ENCODE data around the gene FASTKD2. TPM values are rescaled to one million over a fixed set of nuclear protein-coding genes. Genes with fewer than 3 reads are reported as not detected.

The FASTKD2 gene
- total and polyA plus RNA-seq, 2 experiments from 2014 or later = 17.7 to 34.4 TPM

GRCh38 chr2:206836722-206837121 lies 71.3 kb downstream of the FASTKD2 start:
- H3K79me2 ChIP-seq = no peaks in the 10 kb centered on the region
- no peaks in the 10 kb centered on the region for H3K27me3 ChIP-seq
- H3K36me3 ChIP-seq (replicated peaks; ENCODE audit: insufficient read depth, low read depth) = no peaks in the 10 kb centered on the region
- no peak overlapping the region for H2AFZ ChIP-seq
- no peak overlapping the region for H3K4me2 ChIP-seq
- no peak for DNase-seq (ENCODE audit: low spot score)
- no peak overlapping the region for H3K27ac ChIP-seq
- H4K20me1 ChIP-seq (ENCODE audit: insufficient read depth, poor library complexity, severe bottlenecking) = no peaks in the 10 kb centered on the region
- WGBS (ENCODE audit: low lambda C conversion rate, missing lambda C conversion rate) = 88% methylated on average over 2 of the region's 2 CpGs
- no peaks in the 10 kb centered on the region for H3K9me3 ChIP-seq (ENCODE audit: low read depth)
- TF ChIP-seq CTCF (IDR thresholded peaks at IDR 0.05; ENCODE audit: poor library complexity) (no peak), EZH2phosphoT487 (IDR thresholded peaks at IDR 0.05; ENCODE audit: low read depth, severe bottlenecking, unreplicated experiment) (no peak), EZH2 (IDR thresholded peaks at IDR 0.05; ENCODE audit: borderline replicate concordance) (no peak)
- H3K4me3 ChIP-seq = no peak overlapping the region
- no peaks in the 10 kb centered on the region for H3K4me1 ChIP-seq (ENCODE audit: insufficient read depth)
- no peaks in the 10 kb centered on the region for H3K9me2 ChIP-seq (replicated peaks; ENCODE audit: insufficient read depth)

GRCh38 chr2:206837775-206838174 lies 72.4 kb downstream of the FASTKD2 start:
- Histone ChIP-seq H3K4me1 (ENCODE audit: insufficient read depth) (no peaks in the 10 kb centered on the region), H3K9me2 (replicated peaks; ENCODE audit: insufficient read depth) (no peaks in the 10 kb centered on the region), H3K4me3 (no peak overlapping the region), H3K27me3 (no peaks in the 10 kb centered on the region), H3K9me3 (ENCODE audit: low read depth) (no peaks in the 10 kb centered on the region), H3K79me2 (no peaks in the 10 kb centered on the region), H2AFZ (no peak overlapping the region), H3K36me3 (replicated peaks; ENCODE audit: insufficient read depth, low read depth) (no peaks in the 10 kb centered on the region), H3K27ac (no peak overlapping the region), H4K20me1 (ENCODE audit: insufficient read depth, poor library complexity, severe bottlenecking) (no peaks in the 10 kb centered on the region), H3K4me2 (no peak overlapping the region)
- DNase-seq (ENCODE audit: low spot score) = no peak
- WGBS (ENCODE audit: low lambda C conversion rate, missing lambda C conversion rate) = 89% methylated on average over 1 of the region's 1 CpG
- no peak for TF ChIP-seq CTCF (IDR thresholded peaks at IDR 0.05; ENCODE audit: poor library complexity)

DNA sequence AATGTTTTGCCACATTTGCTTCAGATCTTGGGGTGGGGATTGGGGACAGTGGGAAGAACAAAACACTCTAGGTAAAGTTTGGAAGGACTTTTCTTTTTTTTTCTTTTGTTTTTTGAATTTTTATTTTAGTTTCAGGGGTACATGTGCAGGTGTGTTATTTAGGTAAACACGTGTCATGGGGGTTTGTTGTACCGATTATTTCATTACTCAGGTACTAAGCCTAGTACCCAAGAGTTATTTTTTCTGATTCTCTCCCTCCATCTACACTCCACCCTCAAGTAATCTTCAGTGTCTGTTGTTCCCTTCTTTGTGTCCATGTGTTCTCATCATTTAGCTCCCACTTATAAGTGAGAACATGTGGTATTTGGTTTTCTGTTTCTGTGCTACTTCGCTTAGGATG lies 73.3 kb downstream of the FASTKD2 start:
- H2AFZ ChIP-seq = no peak overlapping the region
- DNase-seq (ENCODE audit: low spot score) = no peak
- H3K4me3 ChIP-seq = no peak overlapping the region
- no peaks in the 10 kb centered on the region for H3K79me2 ChIP-seq
- no peaks in the 10 kb centered on the region for H3K36me3 ChIP-seq (replicated peaks; ENCODE audit: insufficient read depth, low read depth)
- no peak overlapping the region for H3K27ac ChIP-seq
- no peaks in the 10 kb centered on the region for H3K4me1 ChIP-seq (ENCODE audit: insufficient read depth)
- TF ChIP-seq EZH2phosphoT487 (IDR thresholded peaks at IDR 0.05; ENCODE audit: low read depth, severe bottlenecking, unreplicated experiment) = no peak
- no peak for TF ChIP-seq EZH2 (IDR thresholded peaks at IDR 0.05; ENCODE audit: borderline replicate concordance)
- TF ChIP-seq CTCF (IDR thresholded peaks at IDR 0.05; ENCODE audit: poor library complexity) = no peak
- 96% methylated on average over 3 of the region's 3 CpGs for WGBS (ENCODE audit: low lambda C conversion rate, missing lambda C conversion rate)
- no peaks in the 10 kb centered on the region for H3K27me3 ChIP-seq
- H3K9me2 ChIP-seq (replicated peaks; ENCODE audit: insufficient read depth) = no peaks in the 10 kb centered on the region
- no peaks in the 10 kb centered on the region for H4K20me1 ChIP-seq (ENCODE audit: insufficient read depth, poor library complexity, severe bottlenecking)
- no peak overlapping the region for H3K4me2 ChIP-seq
- no peaks in the 10 kb centered on the region for H3K9me3 ChIP-seq (ENCODE audit: low read depth)

- H3K9me2 ChIP-seq (replicated peaks; ENCODE audit: insufficient read depth) = no peaks in the 10 kb centered on the region
- no peak for TF ChIP-seq EZH2 (IDR thresholded peaks at IDR 0.05; ENCODE audit: borderline replicate concordance)
- TF ChIP-seq EZH2phosphoT487 (IDR thresholded peaks at IDR 0.05; ENCODE audit: low read depth, severe bottlenecking, unreplicated experiment) = no peak
- no peak overlapping the region for H3K27ac ChIP-seq
- H2AFZ ChIP-seq = no peak overlapping the region
- H3K4me1 ChIP-seq (ENCODE audit: insufficient read depth) = no peaks in the 10 kb centered on the region
- no peak overlapping the region for H3K4me2 ChIP-seq
- H3K36me3 ChIP-seq (replicated peaks; ENCODE audit: insufficient read depth, low read depth) = no peaks in the 10 kb centered on the region
- H3K27me3 ChIP-seq = no peaks in the 10 kb centered on the region
- 67% methylated on average over 3 of the region's 3 CpGs for WGBS (ENCODE audit: low lambda C conversion rate, missing lambda C conversion rate)
- H3K4me3 ChIP-seq = no peak overlapping the region
- no peaks in the 10 kb centered on the region for H3K79me2 ChIP-seq
- no peaks in the 10 kb centered on the region for H3K9me3 ChIP-seq (ENCODE audit: low read depth)
- DNase-seq (ENCODE audit: low spot score) = no peak
- no peaks in the 10 kb centered on the region for H4K20me1 ChIP-seq (ENCODE audit: insufficient read depth, poor library complexity, severe bottlenecking)
Observed at GRCh38 chr2:206840999-206841398, 75.6 kb downstream of the FASTKD2 start.

Small RNA genes within 50 kb of the gene (microRNA-seq; reads per million reads assigned to microRNA genes)
- gene MIR3130-1 (not detected), gene MIR3130-2 (not detected)

Small RNA genes within 50 kb of the gene (small RNA-seq; reads per million reads assigned to genes)
- gene MIR3130-2 = not detected

Other genes with a start within 250 kb of the FASTKD2 start
- gene FAM237A, start 123.1 kb upstream of the FASTKD2 start, total RNA-seq = not detected in 2 replicates
- gene FAM237A, start 123.1 kb upstream of the FASTKD2 start, polyA plus RNA-seq = not detected in 2 replicates
- not detected in 2 replicates for gene DYTN, start 47.2 kb upstream of the FASTKD2 start, total RNA-seq
- not detected in 2 replicates for gene DYTN, start 47.2 kb upstream of the FASTKD2 start, polyA plus RNA-seq
- 0.07 and 0.16 TPM in 2 replicates for gene MDH1B, start 278 bp upstream of the FASTKD2 start, total RNA-seq
- gene MDH1B, start 278 bp upstream of the FASTKD2 start, polyA plus RNA-seq = 0.35 and 0.67 TPM in 2 replicates
- 0.36 TPM in 1 of 2 replicates, not detected in the other for gene CPO, start 173.9 kb downstream of the FASTKD2 start, total RNA-seq
- gene CPO, start 173.9 kb downstream of the FASTKD2 start, polyA plus RNA-seq = not detected in 2 replicates

All from hepatocyte (in vitro differentiated cells).